ENCODE data around the gene ADRB1.

The ADRB1 gene

GRCh38 chr10:114029655-114030054, 14.0 kb upstream of the ADRB1 start:
- Histone ChIP-seq H3K4me1 (ENCODE audit: insufficient read depth, low read length, poor library complexity, severe bottlenecking) (peaks cover 34% of the 10 kb centered on the region), H3K27me3 (ENCODE audit: insufficient read depth, low read length, poor library complexity, severe bottlenecking) (no peaks in the 10 kb centered on the region), H3F3A (ENCODE audit: low read depth) (peaks cover 5% of the 10 kb centered on the region; the same call in 1 of the 2 replicates), H3K36me3 (ENCODE audit: insufficient read depth, low read length) (no peaks in the 10 kb centered on the region), H3K79me2 (ENCODE audit: insufficient read depth, low read length) (no peaks in the 10 kb centered on the region), H3K9me2 (replicated peaks; ENCODE audit: low read depth, low read length) (no peaks in the 10 kb centered on the region), H3K9me3 (ENCODE audit: insufficient read depth, low read depth, low read length) (no peaks in the 10 kb centered on the region), H3K4me2 (ENCODE audit: low read depth, low read length, poor library complexity, severe bottlenecking) (no peak overlapping the region), H3K4me3 (ENCODE audit: low read length, poor library complexity, severe bottlenecking) (no peak overlapping the region), H2AFZ (ENCODE audit: low read length) (no peak overlapping the region), H4K20me1 (ENCODE audit: insufficient read depth, low read length, poor library complexity, severe bottlenecking) (no peaks in the 10 kb centered on the region), H3K9ac (ENCODE audit: low read depth, low read length, poor library complexity, severe bottlenecking) (no peak overlapping the region)
- TF ChIP-seq EZH2phosphoT487 (IDR thresholded peaks at IDR 0.05; ENCODE audit: borderline replicate concordance) (no peak), CTCF (conservative IDR thresholded peaks at IDR 0.05; ENCODE audit: low read length) (no peak)

- H3K4me3 ChIP-seq (ENCODE audit: low read length, poor library complexity, severe bottlenecking): no peak overlapping the region
- H3K4me2 ChIP-seq (ENCODE audit: low read depth, low read length, poor library complexity, severe bottlenecking): no peak overlapping the region
- no peak overlapping the region for H2AFZ ChIP-seq (ENCODE audit: low read length)
- peaks cover 5% of the 10 kb centered on the region; the same call in 1 of the 2 replicates for H3F3A ChIP-seq (ENCODE audit: low read depth)
- H3K9ac ChIP-seq (ENCODE audit: low read depth, low read length, poor library complexity, severe bottlenecking): no peak overlapping the region
- H3K79me2 ChIP-seq (ENCODE audit: insufficient read depth, low read length): no peaks in the 10 kb centered on the region
- H3K36me3 ChIP-seq (ENCODE audit: insufficient read depth, low read length): no peaks in the 10 kb centered on the region
- no peaks in the 10 kb centered on the region for H4K20me1 ChIP-seq (ENCODE audit: insufficient read depth, low read length, poor library complexity, severe bottlenecking)
- no peaks in the 10 kb centered on the region for H3K9me3 ChIP-seq (ENCODE audit: insufficient read depth, low read depth, low read length)
- no peaks in the 10 kb centered on the region for H3K27me3 ChIP-seq (ENCODE audit: insufficient read depth, low read length, poor library complexity, severe bottlenecking)
- peaks cover 30% of the 10 kb centered on the region for H3K4me1 ChIP-seq (ENCODE audit: insufficient read depth, low read length, poor library complexity, severe bottlenecking)
- TF ChIP-seq EZH2phosphoT487 (IDR thresholded peaks at IDR 0.05; ENCODE audit: borderline replicate concordance): no peak
- no peak for TF ChIP-seq CTCF (conservative IDR thresholded peaks at IDR 0.05; ENCODE audit: low read length)
- H3K9me2 ChIP-seq (replicated peaks; ENCODE audit: low read depth, low read length): no peaks in the 10 kb centered on the region
These were observed 13.5 kb upstream of the ADRB1 start for GRCh38 chr10:114030140-114030539.

GRCh38 chr10:114031073-114031972, 12.3 kb upstream of the ADRB1 start:
- Histone ChIP-seq H3K9ac (ENCODE audit: low read depth, low read length, poor library complexity, severe bottlenecking) (no peak overlapping the region), H3K36me3 (ENCODE audit: insufficient read depth, low read length) (no peaks in the 10 kb centered on the region), H3K4me1 (ENCODE audit: insufficient read depth, low read length, poor library complexity, severe bottlenecking) (peaks cover 18% of the 10 kb centered on the region), H3K4me3 (ENCODE audit: low read length, poor library complexity, severe bottlenecking) (no peak overlapping the region), H3K27me3 (ENCODE audit: insufficient read depth, low read length, poor library complexity, severe bottlenecking) (no peaks in the 10 kb centered on the region), H2AFZ (ENCODE audit: low read length) (no peak overlapping the region), H4K20me1 (ENCODE audit: insufficient read depth, low read length, poor library complexity, severe bottlenecking) (no peaks in the 10 kb centered on the region), H3K79me2 (ENCODE audit: insufficient read depth, low read length) (no peaks in the 10 kb centered on the region), H3F3A (ENCODE audit: low read depth) (peaks cover 5% of the 10 kb centered on the region; the same call in 1 of the 2 replicates), H3K4me2 (ENCODE audit: low read depth, low read length, poor library complexity, severe bottlenecking) (no peak overlapping the region), H3K9me2 (replicated peaks; ENCODE audit: low read depth, low read length) (no peaks in the 10 kb centered on the region), H3K9me3 (ENCODE audit: insufficient read depth, low read depth, low read length) (no peaks in the 10 kb centered on the region)
- TF ChIP-seq EZH2phosphoT487 (IDR thresholded peaks at IDR 0.05; ENCODE audit: borderline replicate concordance) (no peak), CTCF (conservative IDR thresholded peaks at IDR 0.05; ENCODE audit: low read length) (no peak)

Data from Loucy (cell line).